Measurements from ENCODE around the gene NWD2. TPM values are rescaled to one million over a fixed set of nuclear protein-coding genes. Genes with fewer than 3 reads are reported as not detected.

NWD2 gene
- total and polyA plus RNA-seq, 9 of the 15 experiments (the other 6 are each of a cell fraction or from before 2014, with no cell fraction given), result not detected

DNA sequence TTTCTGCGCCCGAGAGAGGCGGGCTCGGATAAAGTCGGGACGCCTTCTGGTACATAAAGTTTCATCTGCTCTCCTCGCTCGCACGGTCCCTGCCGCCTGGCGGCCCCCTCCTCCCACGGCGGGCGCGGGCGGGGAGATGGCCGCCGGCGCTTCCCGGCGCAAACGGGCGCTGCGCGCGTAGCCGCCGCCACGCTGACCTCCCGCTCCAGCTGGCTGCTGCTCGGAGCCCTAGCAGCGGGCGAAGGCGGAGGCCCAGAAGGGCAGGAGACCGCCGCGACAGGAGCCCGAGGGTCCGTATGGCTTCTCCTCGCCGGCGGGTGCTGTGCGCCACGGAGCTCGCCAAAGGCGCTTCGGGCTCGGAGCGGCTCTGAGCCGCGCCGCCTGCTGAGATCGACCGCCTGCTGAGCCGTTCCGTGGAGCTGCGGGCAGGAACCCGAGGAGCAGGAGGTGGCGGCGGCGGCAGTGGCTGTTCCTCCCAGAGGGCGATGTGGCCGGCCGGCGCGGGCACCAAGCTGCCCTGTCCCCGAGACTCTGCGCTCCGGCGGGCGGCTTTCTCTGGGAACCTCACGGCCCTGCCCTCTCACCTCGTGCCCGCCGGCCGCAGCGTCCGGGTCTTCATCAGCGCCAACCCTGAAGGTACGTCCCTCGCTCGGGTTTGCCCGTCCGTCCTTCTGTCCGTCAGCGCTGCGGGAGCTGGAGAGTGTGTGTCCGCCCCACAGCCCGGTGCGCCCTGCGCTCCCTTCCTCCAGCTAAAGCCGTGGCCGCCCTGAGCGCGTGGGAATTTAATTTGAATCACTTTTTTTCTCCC, at the start of gene NWD2 (continued):
- TF ChIP-seq ATF3 (IDR thresholded peaks at IDR 0.05), result no peak
- no peak for TF ChIP-seq ATF3 (CRISPR knock-in tag; conservative IDR thresholded peaks at IDR 0.05)
- TF ChIP-seq EWSR1 (IDR thresholded peaks at IDR 0.05; ENCODE audit: borderline replicate concordance, low read depth, partially characterized antibody), result no peak
- TF ChIP-seq, protein P1, sequence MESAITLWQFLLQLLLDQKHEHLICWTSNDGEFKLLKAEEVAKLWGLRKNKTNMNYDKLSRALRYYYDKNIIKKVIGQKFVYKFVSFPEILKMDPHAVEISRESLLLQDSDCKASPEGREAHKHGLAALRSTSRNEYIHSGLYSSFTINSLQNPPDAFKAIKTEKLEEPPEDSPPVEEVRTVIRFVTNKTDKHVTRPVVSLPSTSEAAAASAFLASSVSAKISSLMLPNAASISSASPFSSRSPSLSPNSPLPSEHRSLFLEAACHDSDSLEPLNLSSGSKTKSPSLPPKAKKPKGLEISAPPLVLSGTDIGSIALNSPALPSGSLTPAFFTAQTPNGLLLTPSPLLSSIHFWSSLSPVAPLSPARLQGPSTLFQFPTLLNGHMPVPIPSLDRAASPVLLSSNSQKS (CRISPR knock-in tag; IDR thresholded peaks at IDR 0.05), result no peak
- TF ChIP-seq, protein P2, sequence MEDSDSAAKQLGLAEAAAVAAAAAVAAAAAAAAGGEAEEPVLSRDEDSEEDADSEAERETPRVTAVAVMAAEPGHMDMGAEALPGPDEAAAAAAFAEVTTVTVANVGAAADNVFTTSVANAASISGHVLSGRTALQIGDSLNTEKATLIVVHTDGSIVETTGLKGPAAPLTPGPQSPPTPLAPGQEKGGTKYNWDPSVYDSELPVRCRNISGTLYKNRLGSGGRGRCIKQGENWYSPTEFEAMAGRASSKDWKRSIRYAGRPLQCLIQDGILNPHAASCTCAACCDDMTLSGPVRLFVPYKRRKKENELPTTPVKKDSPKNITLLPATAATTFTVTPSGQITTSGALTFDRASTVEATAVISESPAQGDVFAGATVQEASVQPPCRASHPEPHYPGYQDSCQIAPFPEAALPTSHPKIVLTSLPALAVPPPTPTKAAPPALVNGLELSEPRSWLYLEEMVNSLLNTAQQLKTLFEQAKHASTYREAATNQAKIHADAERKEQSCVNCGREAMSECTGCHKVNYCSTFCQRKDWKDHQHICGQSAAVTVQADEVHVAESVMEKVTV (CRISPR knock-in tag; IDR thresholded peaks at IDR 0.05), result no peak
- TF ChIP-seq MIER1 (IDR thresholded peaks at IDR 0.05; ENCODE audit: low read depth), result no peak
- no peak for TF ChIP-seq FOXJ2 (tag; IDR thresholded peaks at IDR 0.05)
- no peak for TF ChIP-seq SOX6 (IDR thresholded peaks at IDR 0.05)
- TF ChIP-seq ATF1 (CRISPR knock-in tag; IDR thresholded peaks at IDR 0.05), result no peak
- TF ChIP-seq ATF1 (tag; IDR thresholded peaks at IDR 0.05), result no peak
- TF ChIP-seq ZNF184 (CRISPR knock-in tag; IDR thresholded peaks at IDR 0.05), result no peak
